IMR-90 (cell line): ENCODE measurements around the gene ARHGAP45. TPM values are rescaled to one million over a fixed set of nuclear protein-coding genes. Genes with fewer than 3 reads are reported as not detected.

Experiments used
- ATAC-seq: fragments of 200-7000 bp; cut with Tn5 transposase; 2 replicates; pipeline ENCODE4 v1.9.1; 2020; ENCODE audit warnings: low read depth, mild to moderate bottlenecking, moderate library complexity
- BruUV-seq: library from RNA; stranded (reverse); fragments of 400-500 nt; replicated peaks from 2 replicates; lab custom pipeline; 2021; lab: Mats Ljungman, UMichigan
- CTCF ChIA-PET: fragments of 300-600 bp; formaldehyde crosslinking; extraction: SDS; loops from one replicate; lab custom pipeline; 2021; ENCODE audit warnings: antibody characterized with exemption; lab: Yijun Ruan, JAX
- POLR2A ChIA-PET: fragments of 300-600 bp; sonication (Branson Sonifier 250); formaldehyde crosslinking; loops from one replicate; lab custom pipeline; 2022; ENCODE audit warnings: antibody characterized with exemption; ENCODE audit not compliant: unreplicated experiment; lab: Charles Lee
- DNase-seq: peaks from one replicate; pipeline ENCODE4 v3.0.0; 2013
- H2AFZ ChIP-seq: replicated peaks from 2 replicates; pipeline ENCODE3; 2013; ENCODE audit warnings: low read length, mild to moderate bottlenecking; ENCODE audit not compliant: poor library complexity
- H2AK5ac ChIP-seq: 2 replicates; pipeline ENCODE4 v1.6.1; 2013; ENCODE audit warnings: low read depth, low read length, inconsistent platforms
- H2AK9ac ChIP-seq: replicated peaks from 2 replicates; pipeline ENCODE3; 2013; ENCODE audit warnings: mild to moderate bottlenecking, low read depth, low read length, moderate library complexity; ENCODE audit not compliant: poor library complexity
- H2BK120ac ChIP-seq: 2 replicates; pipeline ENCODE4 v1.6.1; 2013; ENCODE audit warnings: low read depth, low read length, inconsistent platforms
- H2BK15ac ChIP-seq: 3 replicates; pipeline ENCODE4 v1.6.1; 2013; ENCODE audit warnings: low read depth, low read length, inconsistent platforms
- H2BK20ac ChIP-seq: 2 replicates; pipeline ENCODE4 v1.6.1; 2013; ENCODE audit warnings: low read depth, mild to moderate bottlenecking, inconsistent platforms, low read length, moderate library complexity
- H2BK5ac ChIP-seq: 2 replicates; pipeline ENCODE4 v1.6.1; 2013; ENCODE audit warnings: mild to moderate bottlenecking, low read depth, low read length, inconsistent platforms; ENCODE audit not compliant: poor library complexity, severe bottlenecking
- H3K14ac ChIP-seq: replicated peaks from 2 replicates; pipeline ENCODE4 v1.6.1; 2013; ENCODE audit warnings: low read depth, low read length, inconsistent platforms
- H3K18ac ChIP-seq: 2 replicates; pipeline ENCODE4 v1.6.1; 2013; ENCODE audit warnings: low read depth, low read length, control low read depth
- H3K23ac ChIP-seq: 2 replicates; pipeline ENCODE4 v1.6.1; 2013; ENCODE audit warnings: low read depth, low read length, inconsistent platforms
- H3K27ac ChIP-seq: 2 replicates; pipeline ENCODE4 v1.5.1; 2013; ENCODE audit warnings: mild to moderate bottlenecking, control low read depth, low read length; ENCODE audit not compliant: insufficient read depth
- H3K27me3 ChIP-seq: 2 replicates; pipeline ENCODE4 v1.6.1; 2013; ENCODE audit warnings: low read length; ENCODE audit not compliant: control insufficient read depth, insufficient read depth
- H3K36me3 ChIP-seq: 2 replicates; pipeline ENCODE4 v1.6.1; 2013; ENCODE audit warnings: low read length, mixed read lengths; ENCODE audit not compliant: control insufficient read depth, insufficient read depth
- H3K4ac ChIP-seq: 2 replicates; pipeline ENCODE4 v1.6.1; 2013; ENCODE audit warnings: low read depth, low read length, inconsistent platforms
- H3K4me1 ChIP-seq: 2 replicates; pipeline ENCODE4 v1.6.1; 2013; ENCODE audit warnings: low read length, mixed read lengths; ENCODE audit not compliant: control insufficient read depth, insufficient read depth
- H3K4me2 ChIP-seq: 2 replicates; pipeline ENCODE4 v1.6.1; 2013; ENCODE audit warnings: low read depth, mild to moderate bottlenecking, control low read depth, low read length, moderate library complexity
- H3K4me3 ChIP-seq: 2 replicates; pipeline ENCODE4 v1.5.1; 2013; ENCODE audit warnings: low read depth, mild to moderate bottlenecking, control low read depth, low read length, moderate library complexity; ENCODE audit not compliant: insufficient read depth
- H3K56ac ChIP-seq: 2 replicates; pipeline ENCODE4 v1.6.1; 2013; ENCODE audit warnings: low read length, inconsistent platforms; ENCODE audit not compliant: insufficient read depth; ENCODE audit errors: extremely low read depth
- H3K79me1 ChIP-seq, 2 experiments: 2 replicates each; pipeline ENCODE4 v1.6.1; 2013; ENCODE audit warnings: low read length in 2 of 2, inconsistent platforms in 1 of 2, low read depth in 1 of 2
- H3K9ac ChIP-seq: 2 replicates; pipeline ENCODE4 v1.6.1; 2013; ENCODE audit warnings: low read depth, low read length, control low read depth
- H3K9me1 ChIP-seq: 2 replicates; pipeline ENCODE4 v1.6.1; 2013; ENCODE audit warnings: low read length, inconsistent platforms; ENCODE audit not compliant: insufficient read depth
- H3K9me3 ChIP-seq: 2 replicates; pipeline ENCODE4 v1.6.1; 2013; ENCODE audit warnings: low read length; ENCODE audit not compliant: control insufficient read depth, insufficient read depth
- H4K20me1 ChIP-seq: 2 replicates; pipeline ENCODE4 v1.6.1; 2013; ENCODE audit warnings: low read length, inconsistent platforms; ENCODE audit not compliant: insufficient read depth
- H4K5ac ChIP-seq: 2 replicates; pipeline ENCODE4 v1.6.1; 2013; ENCODE audit warnings: mild to moderate bottlenecking, low read depth, low read length, control low read depth
- H4K8ac ChIP-seq, 2 experiments: 2 replicates each; pipeline ENCODE4 v1.6.1; 2013; ENCODE audit warnings: low read depth in 2 of 2, low read length in 2 of 2, control low read depth in 1 of 2, inconsistent platforms in 1 of 2
- H4K91ac ChIP-seq: 2 replicates; pipeline ENCODE4 v1.6.1; 2013; ENCODE audit warnings: low read depth, low read length, inconsistent platforms; ENCODE audit not compliant: insufficient read depth
- FOS ChIP-seq: fragments of 150-350 bp; IDR thresholded peaks from 2 replicates; pipeline ENCODE4 v1.6.1; 2016; ENCODE audit warnings: low read depth, low read length
- MAFK ChIP-seq: IDR thresholded peaks from 2 replicates; pipeline ENCODE4 v1.6.1; 2012; ENCODE audit warnings: low read depth, low read length, improper control_type of control experiment
- MAZ ChIP-seq: IDR thresholded peaks from 2 replicates; pipeline ENCODE4 v1.6.1; 2012; ENCODE audit warnings: low read depth, mild to moderate bottlenecking, low read length, improper control_type of control experiment, moderate library complexity, borderline replicate concordance
- RAD21 ChIP-seq: IDR thresholded peaks from 2 replicates; pipeline ENCODE4 v1.6.1; 2012; ENCODE audit warnings: low read length, improper control_type of control experiment
- WGBS, 2 experiments: methylation state at CpG; one replicate each; pipeline versions ENCODE4 v1.1.5 to v1.1.7; 2013; ENCODE audit warnings: missing lambda C conversion rate in 2 of 2; ENCODE audit not compliant: insufficient read length in 1 of 2; ENCODE audit errors: extremely low coverage in 2 of 2; 5-methylcytosine and 5-hydroxymethylcytosine counted together
- dilution Hi-C: fragments of 300-500 bp; cut with HindIII; formaldehyde crosslinking; loops from one replicate; pipeline ENCODE4 v1.14.3; 2018; ENCODE audit warnings: low sequenced_read_pairs; ENCODE audit not compliant: unreplicated experiment
- in situ Hi-C: fragments of 300-500 bp; cut with MboI; formaldehyde crosslinking; loops from 3 replicates; pipeline ENCODE4 v1.14.3; 2019; ENCODE audit warnings: low sequenced_read_pairs, inconsistent platforms, mixed read lengths
- intact Hi-C: fragments of 100-400 bp; cut with micrococcal nuclease; formaldehyde crosslinking; loops from 2 replicates; pipeline ENCODE4 v1.10.0; 2022
- polyA plus RNA-seq, 3 experiments: library from polyadenylated mRNA; depleted of rRNA; stranded (reverse); fragments of >200 nt; gene quantifications; 2 replicates each; pipeline ENCODE4 v1.2.3, GENCODE V29; 2012; ENCODE audit warnings: low replicate concordance in 1 of 3
- total RNA-seq: library from RNA; depleted of rRNA; stranded (reverse); fragments of >200 nt; gene quantifications from 2 replicates; pipeline ENCODE4 v1.2.3, GENCODE V29; 2012
- TF ChIP-seq, protein P1 (sequence below): fragments of 150-350 bp; IDR thresholded peaks from 2 replicates; pipeline ENCODE4 v1.6.1; 2017; ENCODE audit warnings: mild to moderate bottlenecking, antibody characterized with exemption, low read length, low read depth
- TF ChIP-seq, protein P2 (sequence below): conservative IDR thresholded peaks from 2 replicates; pipeline ENCODE4 v1.5.1; 2012; ENCODE audit warnings: mild to moderate bottlenecking, low read depth, low read length, improper control_type of control experiment

ARHGAP45 gene
- total and polyA plus RNA-seq, 2 of the 4 experiments (the other 2 are of a cell fraction) = 1.3 to 1.7 TPM

DNA sequence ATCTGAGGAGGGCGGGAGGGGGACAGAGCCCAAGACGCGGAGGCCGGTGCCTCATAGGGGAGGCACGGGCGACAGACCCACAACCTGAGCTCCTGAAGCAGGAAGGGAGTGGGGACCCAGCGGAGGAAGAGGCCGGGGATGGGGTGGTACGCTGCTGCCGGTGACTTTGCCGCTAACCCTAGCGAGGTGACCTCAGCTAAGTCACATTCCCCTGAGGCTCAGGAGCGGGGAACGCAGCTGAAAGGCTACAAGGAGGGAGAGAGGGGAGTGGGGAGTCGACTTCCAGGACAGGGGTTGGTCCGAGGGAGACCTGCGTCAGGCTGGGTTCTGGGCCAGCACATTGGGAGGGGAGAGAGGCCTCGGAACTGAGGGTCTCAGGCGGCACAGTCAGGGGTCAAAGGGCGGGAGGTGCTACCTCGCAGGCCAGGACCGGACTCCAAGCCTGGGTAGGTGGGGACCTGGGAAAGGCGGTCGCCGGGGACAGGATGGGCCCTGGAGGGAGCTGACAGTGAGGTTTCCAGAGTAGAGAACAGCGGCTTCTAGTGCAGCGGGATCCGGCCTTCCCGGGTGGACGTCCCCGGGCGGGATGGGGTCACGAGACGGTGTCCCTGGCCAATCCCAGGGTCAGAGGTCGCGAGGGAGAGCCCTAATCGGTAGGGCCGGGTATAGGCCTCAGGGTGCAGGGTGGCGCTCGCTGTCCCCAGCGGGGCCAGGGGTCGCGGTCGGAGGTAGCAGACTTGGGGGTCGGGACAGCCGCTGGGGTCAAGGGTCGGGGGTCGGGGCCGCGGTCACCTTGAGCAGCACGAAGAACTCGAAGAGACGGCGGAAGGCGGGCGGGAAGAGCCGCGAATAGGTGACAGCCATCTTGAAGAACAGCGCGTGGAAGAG, 46.7 kb upstream of the ARHGAP45 start:
- Histone ChIP-seq H4K20me1 (peaks cover 57% of the 10 kb centered on the region), H3K4me1 (peaks cover 33% of the 10 kb centered on the region), H4K8ac (peak overlapping the region; percentile 65 to 66; a peak in 3 of 4 replicates), H3K79me1 (peaks cover 0 to 46% of the 10 kb centered on the region in 2 experiments; a peak in 2 of 4 replicates), H4K91ac (peak overlapping the region; percentile 57), H2AK5ac (peak overlapping the region; percentile 90), H3K27me3 (no peaks in the 10 kb centered on the region), H2AFZ (peak overlapping the region; percentile 84), H3K9ac (peak overlapping the region; percentile 93), H2AK9ac (peak overlapping the region; percentile 95), H3K27ac (peak overlapping the region; percentile 66), H3K4me3 (peak overlapping the region; percentile 66), H2BK120ac (no peak overlapping the region; the same call in 1 of the 2 replicates), H3K18ac (no peak overlapping the region), H2BK5ac (peak overlapping the region; percentile 31), H2BK15ac (no peak overlapping the region), H3K14ac (peak overlapping the region; percentile 87), H3K4me2 (peak overlapping the region; percentile 98), H3K4ac (peak overlapping the region; percentile 78), H2BK20ac (no peak overlapping the region), H3K9me3 (no peaks in the 10 kb centered on the region), H3K23ac (peak overlapping the region; percentile 93), H3K9me1 (peaks cover 9% of the 10 kb centered on the region; the same call in 1 of the 2 replicates), H4K5ac (no peak overlapping the region; the same call in 1 of the 2 replicates), H3K56ac (peak overlapping the region; percentile 69), H3K36me3 (no peaks in the 10 kb centered on the region)
- no peak for DNase-seq
- ATAC-seq = no peak
- TSS peak; percentile 55 for BruUV-seq
- dilution Hi-C loops (no loop called here), in situ Hi-C loops (no loop called here), intact Hi-C loops (no loop called here)
- TF ChIP-seq, protein P1, sequence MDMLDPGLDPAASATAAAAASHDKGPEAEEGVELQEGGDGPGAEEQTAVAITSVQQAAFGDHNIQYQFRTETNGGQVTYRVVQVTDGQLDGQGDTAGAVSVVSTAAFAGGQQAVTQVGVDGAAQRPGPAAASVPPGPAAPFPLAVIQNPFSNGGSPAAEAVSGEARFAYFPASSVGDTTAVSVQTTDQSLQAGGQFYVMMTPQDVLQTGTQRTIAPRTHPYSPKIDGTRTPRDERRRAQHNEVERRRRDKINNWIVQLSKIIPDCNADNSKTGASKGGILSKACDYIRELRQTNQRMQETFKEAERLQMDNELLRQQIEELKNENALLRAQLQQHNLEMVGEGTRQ = no peak
- TF ChIP-seq, protein P2, sequence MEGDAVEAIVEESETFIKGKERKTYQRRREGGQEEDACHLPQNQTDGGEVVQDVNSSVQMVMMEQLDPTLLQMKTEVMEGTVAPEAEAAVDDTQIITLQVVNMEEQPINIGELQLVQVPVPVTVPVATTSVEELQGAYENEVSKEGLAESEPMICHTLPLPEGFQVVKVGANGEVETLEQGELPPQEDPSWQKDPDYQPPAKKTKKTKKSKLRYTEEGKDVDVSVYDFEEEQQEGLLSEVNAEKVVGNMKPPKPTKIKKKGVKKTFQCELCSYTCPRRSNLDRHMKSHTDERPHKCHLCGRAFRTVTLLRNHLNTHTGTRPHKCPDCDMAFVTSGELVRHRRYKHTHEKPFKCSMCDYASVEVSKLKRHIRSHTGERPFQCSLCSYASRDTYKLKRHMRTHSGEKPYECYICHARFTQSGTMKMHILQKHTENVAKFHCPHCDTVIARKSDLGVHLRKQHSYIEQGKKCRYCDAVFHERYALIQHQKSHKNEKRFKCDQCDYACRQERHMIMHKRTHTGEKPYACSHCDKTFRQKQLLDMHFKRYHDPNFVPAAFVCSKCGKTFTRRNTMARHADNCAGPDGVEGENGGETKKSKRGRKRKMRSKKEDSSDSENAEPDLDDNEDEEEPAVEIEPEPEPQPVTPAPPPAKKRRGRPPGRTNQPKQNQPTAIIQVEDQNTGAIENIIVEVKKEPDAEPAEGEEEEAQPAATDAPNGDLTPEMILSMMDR = no peak
- no peak for TF ChIP-seq FOS
- TF ChIP-seq MAZ = peak; percentile 14; the same call in 1 of the 2 replicates
- no peak for TF ChIP-seq RAD21
- TF ChIP-seq MAFK = no peak
- ChIA-PET CTCF (interaction anchor here (0.5 kb wide), 1 partner anchor 175 kb away, joined by 4 read pairs; no protein-coding TSS in a partner anchor), POLR2A (interaction anchor here (0.7 kb wide), 1 partner anchor 9 kb away, joined by 3 read pairs; no protein-coding TSS in a partner anchor)
- WGBS, 2 experiments = 1% methylated on average over 37 of the region's 60 CpGs; no CpG with 5 or more reads in 1 of the 2 experiments
